HCT116 (cell line): ENCODE data around the gene MS4A12. TPM values are rescaled to one million over a fixed set of nuclear protein-coding genes. Genes with fewer than 3 reads are reported as not detected.

ENCODE experiments used
- ATAC-seq: fragments of 200-7000 bp; cut with Tn5 transposase; 2 replicates; pipeline ENCODE4 v1.9.1; 2020; ENCODE audit warnings: mild to moderate bottlenecking, moderate library complexity
- BruUV-seq: library from RNA; stranded (reverse); fragments of 400-500 nt; replicated peaks from 2 replicates; lab custom pipeline; 2021; lab: Mats Ljungman, UMichigan
- CTCF ChIA-PET: fragments of 300-600 bp; sonication (Branson Sonifier 250); formaldehyde crosslinking; loops from one replicate; lab custom pipeline; 2021; ENCODE audit warnings: antibody characterized with exemption; lab: Charles Lee
- POLR2A ChIA-PET: fragments of 300-600, 350-600 bp; sonication (Branson Sonifier 250); formaldehyde crosslinking; loops from one replicate; lab custom pipeline; 2021; ENCODE audit warnings: antibody characterized with exemption; lab: Charles Lee
- RAD21 ChIA-PET, 2 experiments: fragments of 300-600 bp; sonication (Branson Sonifier 250); formaldehyde crosslinking; loops; one replicate each; lab custom pipeline; 2023; ENCODE audit warnings: low total read pairs in 2 of 2; ENCODE audit not compliant: uncharacterized antibody in 2 of 2, unreplicated experiment in 2 of 2, low non-redundant PET in 1 of 2; lab: Charles Lee
- DNase-seq: peaks from one replicate; pipeline ENCODE4 v3.0.0-alpha.2; 2010; ENCODE audit warnings: low read depth, low spot score
- H2AFZ ChIP-seq: fragments of 200-600 bp; shearing (Covaris generic), sonication (generic); 2 replicates; pipeline ENCODE4 v1.6.1; 2017; ENCODE audit warnings: low read depth, mixed run types, mixed read lengths, antibody characterized with exemption, low read length; ENCODE audit not compliant: poor library complexity, severe bottlenecking
- H3K27ac ChIP-seq: 2 replicates; pipeline ENCODE4 v1.5.1; 2012; ENCODE audit warnings: low read depth, low read length
- H3K27me3 ChIP-seq: fragments of 200-600 bp; sonication (generic); 2 replicates; pipeline ENCODE4 v1.6.1; 2016; ENCODE audit warnings: mixed run types, low read length, mixed read lengths; ENCODE audit not compliant: insufficient read depth
- H3K36me3 ChIP-seq, 2 experiments: fragments of 200-500 bp in 1 of 2; fragments of 200-600 bp in 1 of 2; sonication (Bioruptor generic) in 1 of 2; sonication (generic) in 1 of 2; 2 replicates each; pipeline versions ENCODE4 v1.5.1 to v1.6.1; 2014 to 2016; ENCODE audit warnings: low read length in 2 of 2, inconsistent platforms in 1 of 2, mixed read lengths in 1 of 2, mixed run types in 1 of 2; ENCODE audit not compliant: insufficient read depth in 2 of 2, control insufficient read depth in 1 of 2
- H3K4me1 ChIP-seq, 2 experiments: fragments of 200-600 bp in 1 of 2; sonication (generic) in 1 of 2; 2 replicates each; pipeline versions ENCODE4 v1.5.1 to v1.6.1; 2012 to 2017; ENCODE audit warnings: low read length in 2 of 2, inconsistent platforms in 1 of 2, mild to moderate bottlenecking in 1 of 2, mixed read lengths in 1 of 2, mixed run types in 1 of 2, moderate library complexity in 1 of 2; ENCODE audit not compliant: insufficient read depth in 2 of 2, control insufficient read depth in 1 of 2
- H3K4me2 ChIP-seq: fragments of 200-600 bp; sonication (generic); 2 replicates; pipeline ENCODE4 v1.6.1; 2017; ENCODE audit warnings: mixed run types, low read length, mixed read lengths
- H3K4me3 ChIP-seq, 2 experiments: fragments of 200-600 bp in 1 of 2; sonication (generic) in 1 of 2; replicated peaks in 1 of 2; 2 replicates each; pipeline ENCODE4 v1.5.1; 2011 to 2016; ENCODE audit warnings: low read length in 2 of 2, control low read depth in 1 of 2, low read depth in 1 of 2, mild to moderate bottlenecking in 1 of 2, mixed read lengths in 1 of 2, mixed run types in 1 of 2
- H3K79me2 ChIP-seq: fragments of 200-600 bp; sonication (generic); 2 replicates; pipeline ENCODE4 v1.6.1; 2017; ENCODE audit warnings: mild to moderate bottlenecking, mixed run types, low read length, moderate library complexity, mixed read lengths; ENCODE audit not compliant: insufficient read depth
- H3K9ac ChIP-seq: fragments of 200-600 bp; sonication (generic); 2 replicates; pipeline ENCODE4 v1.6.1; 2016; ENCODE audit warnings: low read length, mixed read lengths
- H3K9me2 ChIP-seq: fragments of 200-600 bp; sonication (generic), shearing (Covaris generic); 2 replicates; pipeline ENCODE4 v1.6.1; 2017; ENCODE audit warnings: mixed run types, mild to moderate bottlenecking, moderate library complexity; ENCODE audit not compliant: insufficient read depth
- H3K9me3 ChIP-seq, 2 experiments: fragments of 200-500 bp in 1 of 2; fragments of 200-600 bp in 1 of 2; sonication (Bioruptor generic) in 1 of 2; sonication (generic) in 1 of 2; 2 replicates each; pipeline ENCODE4 v1.6.1; 2014 to 2017; ENCODE audit warnings: low read length in 2 of 2, mixed read lengths in 2 of 2, inconsistent platforms in 1 of 2, low read depth in 1 of 2, mild to moderate bottlenecking in 1 of 2, mixed run types in 1 of 2, moderate library complexity in 1 of 2; ENCODE audit not compliant: control insufficient read depth in 1 of 2, insufficient read depth in 1 of 2
- H4K20me1 ChIP-seq: fragments of 200-600 bp; sonication (generic), shearing (Covaris generic); 2 replicates; pipeline ENCODE4 v1.6.1; 2017; ENCODE audit warnings: mixed run types, mild to moderate bottlenecking, moderate library complexity; ENCODE audit not compliant: insufficient read depth
- CBX3 ChIP-seq: IDR thresholded peaks from 2 replicates; pipeline ENCODE4 v1.6.1; 2012; ENCODE audit warnings: low read depth
- CEBPB ChIP-seq: IDR thresholded peaks from 2 replicates; pipeline ENCODE4 v1.6.1; 2012; ENCODE audit warnings: low read depth
- EGR1 ChIP-seq: IDR thresholded peaks from 2 replicates; pipeline ENCODE4 v1.6.1; 2012; ENCODE audit warnings: low read depth
- ELF1 ChIP-seq: IDR thresholded peaks from 2 replicates; pipeline ENCODE4 v1.6.1; 2012; ENCODE audit warnings: low read depth, borderline replicate concordance
- EZH2 ChIP-seq: fragments of 200-600 bp; sonication (generic); IDR thresholded peaks from 2 replicates; pipeline ENCODE4 v1.6.1; 2017; ENCODE audit warnings: antibody characterized with exemption, mixed run types
- FOSL1 ChIP-seq: IDR thresholded peaks from 2 replicates; pipeline ENCODE4 v1.6.1; 2012; ENCODE audit warnings: low read depth
- JUND ChIP-seq: IDR thresholded peaks from 2 replicates; pipeline ENCODE4 v1.6.1; 2012
- MAX ChIP-seq: IDR thresholded peaks from 2 replicates; pipeline ENCODE4 v1.6.1; 2012
- POLR2A ChIP-seq: IDR thresholded peaks from 2 replicates; pipeline ENCODE4 v1.7.0; 2011; ENCODE audit warnings: borderline replicate concordance; ENCODE audit not compliant: insufficient read depth, insufficient read length; ENCODE audit errors: extremely low read depth
- REST ChIP-seq: IDR thresholded peaks from 2 replicates; pipeline ENCODE4 v1.6.1; 2012; ENCODE audit warnings: low read depth
- SIN3A ChIP-seq: IDR thresholded peaks from 2 replicates; pipeline ENCODE4 v1.6.1; 2012; ENCODE audit warnings: low read depth
- SP1 ChIP-seq: IDR thresholded peaks from 2 replicates; pipeline ENCODE4 v1.6.1; 2012; ENCODE audit warnings: low read depth
- YY1 ChIP-seq: IDR thresholded peaks from 2 replicates; pipeline ENCODE4 v1.6.1; 2011; ENCODE audit warnings: low read length, low read depth, moderate library complexity, mild to moderate bottlenecking; ENCODE audit not compliant: insufficient replicate concordance; ENCODE audit errors: extremely low read depth
- ZFX ChIP-seq: fragments of 450-650 bp; IDR thresholded peaks from 2 replicates; pipeline ENCODE4 v1.6.1; 2017
- ZNF274 ChIP-seq: fragments of 200-500 bp; sonication (Bioruptor generic); IDR thresholded peaks from 2 replicates; pipeline ENCODE4 v1.6.1; 2014; ENCODE audit warnings: mild to moderate bottlenecking, low read depth, low read length, inconsistent platforms
- intact Hi-C: fragments of 100-400 bp; cut with micrococcal nuclease; formaldehyde crosslinking; loops from 2 replicates; pipeline ENCODE4 v1.10.0; 2022
- total RNA-seq: library from RNA; stranded (reverse); gene quantifications from one replicate; pipeline ENCODE4 v1.2.1, GENCODE V29; 2021; ENCODE audit not compliant: unreplicated experiment

MS4A12 gene
- total RNA-seq, 1 experiment from 2014 or later: not detected

GRCh38 chr11:60455531-60456042 lies 37.0 kb upstream of the MS4A12 start, which contains the start of gene MS4A1:
TSS of gene MS4A1 (plus strand) at chr11:60455847. CDS start at chr11:60462375, 6,528 bp downstream.
- ChIA-PET POLR2A (no interaction called here), CTCF (no interaction called here), RAD21 (no interaction called here)
- Histone ChIP-seq H3K4me3 (no peak within 1 kb of the TSS), H3K9me3 (no peaks in the 10 kb centered on the region), H3K4me2 (no peak within 1 kb of the TSS), H3K9me2 (no peaks in the 10 kb centered on the region), H3K36me3 (no peaks in the 10 kb centered on the region), H3K27ac (no peak within 1 kb of the TSS), H3K79me2 (no peaks in the 10 kb centered on the region), H2AFZ (no peak within 1 kb of the TSS), H3K4me1 (no peaks in the 10 kb centered on the region), H4K20me1 (no peaks in the 10 kb centered on the region), H3K9ac (no peak within 1 kb of the TSS), H3K27me3 (no peaks in the 10 kb centered on the region)
- DNase-seq (no peak), ATAC-seq (no peak)
- no TSS peak for BruUV-seq
- no peak for TF ChIP-seq CEBPB
- no peak for TF ChIP-seq YY1
- TF ChIP-seq CBX3: no peak
- no peak for TF ChIP-seq EZH2
- no peak for TF ChIP-seq ELF1
- TF ChIP-seq EGR1: no peak
- TF ChIP-seq POLR2A: no peak
- TF ChIP-seq ZFX: no peak
- no peak for TF ChIP-seq MAX
- no peak for TF ChIP-seq SP1
- TF ChIP-seq ZNF274: no peak
- no peak for TF ChIP-seq JUND
- no peak for TF ChIP-seq FOSL1
- TF ChIP-seq SIN3A: no peak
- no peak for TF ChIP-seq REST
- intact Hi-C loops: no loop called here
